ENCODE results near the gene BIVM.

Gene BIVM

DNA sequence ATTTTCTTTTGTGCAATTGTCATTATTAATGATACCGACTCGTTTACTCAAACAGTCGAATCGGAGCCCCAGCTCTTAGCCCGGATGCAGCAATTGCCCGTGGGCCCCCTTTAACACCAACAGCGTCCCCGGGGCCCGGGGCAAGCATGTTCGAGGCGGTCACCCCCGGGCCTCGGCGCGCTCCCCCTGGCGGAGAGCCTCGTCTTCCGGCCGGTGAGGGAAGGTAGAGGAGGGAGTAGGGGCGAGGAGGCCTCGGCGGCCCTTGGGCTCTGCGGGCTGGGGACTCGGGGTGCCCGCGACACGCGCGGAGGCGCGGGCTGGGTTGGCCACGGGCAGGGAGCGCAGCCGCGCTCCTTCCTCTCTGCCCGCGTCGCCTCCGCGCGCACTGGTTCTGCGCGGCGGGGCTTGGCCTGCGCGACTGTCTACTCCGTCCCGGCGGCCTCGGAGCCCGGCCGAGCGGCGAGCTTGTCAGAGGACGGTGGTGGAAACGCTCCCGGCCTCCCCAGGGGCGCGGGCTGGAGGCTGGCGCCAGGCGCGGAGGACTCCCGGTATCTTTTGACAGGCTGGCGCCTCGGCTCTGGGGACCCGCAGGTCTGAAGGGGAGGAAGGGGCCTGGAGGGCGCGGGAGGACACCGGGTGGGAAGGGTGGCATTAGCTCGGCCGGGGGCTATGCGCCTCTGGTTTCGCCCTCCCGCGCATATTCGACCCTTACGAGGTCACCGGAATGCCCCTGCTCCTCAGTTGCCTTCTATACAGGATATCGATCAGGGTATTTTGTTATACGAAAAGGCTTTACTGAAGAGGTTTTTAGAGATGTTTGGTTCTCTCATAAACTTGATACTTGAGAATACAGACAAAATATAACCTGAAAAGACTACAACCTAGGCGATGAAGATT lies 1.5 kb downstream of the BIVM start:
- in situ Hi-C loops (cut with HindIII; ENCODE audit: low pct_unique_long_range_greater_than_20kb, low sequenced_read_pairs), result no loop called here
- no peak for TF ChIP-seq JUND (IDR thresholded peaks at IDR 0.05; ENCODE audit: low read depth)

DNA sequence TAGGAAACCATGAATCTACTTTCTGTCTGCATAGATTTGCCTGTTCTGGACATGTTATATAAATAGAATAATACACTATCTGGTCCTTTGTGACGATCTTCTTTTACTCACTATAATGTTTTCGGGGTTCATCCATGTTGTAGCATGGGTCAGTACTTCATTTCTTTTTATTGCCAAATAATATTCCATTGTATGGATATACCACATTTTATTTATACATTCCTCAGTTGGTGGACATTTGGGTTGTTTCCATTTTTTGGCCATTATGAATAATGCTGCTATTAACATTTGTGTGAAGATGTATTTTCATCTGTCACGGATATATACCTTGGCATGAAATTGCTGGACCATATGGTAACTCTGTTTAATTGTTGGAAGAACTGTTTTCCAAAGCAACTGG lies 6.8 kb downstream of the BIVM start:
- in situ Hi-C loops (cut with HindIII; ENCODE audit: low pct_unique_long_range_greater_than_20kb, low sequenced_read_pairs), result no loop called here
- no peak for TF ChIP-seq JUND (IDR thresholded peaks at IDR 0.05; ENCODE audit: low read depth)
- no peak for DNase-seq (ENCODE audit: low read depth in 1 of 2, low spot score in 1 of 2)

More for the DNA sequence above, 1.5 kb downstream of the BIVM start:
- DNase-seq (ENCODE audit: low read depth in 1 of 2, low spot score in 1 of 2), result peak; percentile 66 to 78

DNA sequence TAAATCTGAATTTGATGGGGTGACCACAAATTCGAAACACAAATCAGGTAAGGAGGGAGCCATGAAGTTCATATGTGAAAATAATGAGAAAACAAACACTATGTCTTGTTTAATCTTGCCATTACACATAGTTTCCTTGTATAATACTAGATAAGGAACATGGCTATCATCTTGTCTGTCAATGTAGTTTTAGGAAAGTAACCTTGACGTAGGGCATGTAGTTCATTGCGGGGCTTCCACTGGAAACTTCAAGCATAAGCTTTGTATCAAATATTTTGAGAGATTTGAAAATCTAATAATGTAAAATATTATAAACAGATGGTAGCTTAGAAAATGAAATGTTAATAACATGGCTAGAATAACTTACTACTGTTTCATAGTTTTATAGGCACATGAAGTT lies 8.8 kb downstream of the BIVM start:
- DNase-seq (ENCODE audit: low read depth in 1 of 2, low spot score in 1 of 2), result no peak
- TF ChIP-seq JUND (IDR thresholded peaks at IDR 0.05; ENCODE audit: low read depth), result no peak
- in situ Hi-C loops (cut with HindIII; ENCODE audit: low pct_unique_long_range_greater_than_20kb, low sequenced_read_pairs), result no loop called here

DNA sequence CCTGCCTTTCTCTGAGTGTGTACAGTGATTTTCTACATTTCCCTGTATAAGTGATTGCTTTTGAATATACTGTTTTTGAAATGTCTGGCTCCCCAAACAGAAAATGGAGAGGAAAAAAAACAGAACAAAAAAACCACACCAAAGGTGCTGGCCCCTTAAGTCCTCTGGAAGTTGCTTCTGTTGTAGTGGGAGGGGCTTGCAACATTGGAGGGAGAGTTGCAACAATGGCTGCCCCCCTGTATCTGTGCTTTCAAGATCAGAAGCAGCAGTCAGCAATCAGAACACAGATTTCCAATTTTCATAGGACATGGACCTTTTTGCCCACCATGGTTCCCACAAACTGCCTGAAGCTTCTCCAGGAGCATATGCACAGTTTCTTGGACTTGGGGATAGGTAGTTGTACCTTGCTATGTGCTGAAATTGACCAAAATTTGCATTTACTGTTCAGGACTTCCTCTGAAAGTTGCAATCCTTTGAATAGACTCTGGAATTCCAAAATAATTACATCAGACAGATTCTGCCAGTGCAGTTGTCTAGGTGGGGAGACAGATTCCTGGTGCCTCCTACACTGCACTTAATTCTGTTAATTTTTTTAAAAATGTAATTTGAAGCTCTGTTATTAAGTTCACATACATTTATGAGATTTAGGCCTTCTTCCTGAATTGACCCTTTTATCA lies 13.8 kb downstream of the BIVM start:
- DNase-seq (ENCODE audit: low read depth in 1 of 2, low spot score in 1 of 2), result no peak
- TF ChIP-seq JUND (IDR thresholded peaks at IDR 0.05; ENCODE audit: low read depth), result no peak
- in situ Hi-C loops (cut with HindIII; ENCODE audit: low pct_unique_long_range_greater_than_20kb, low sequenced_read_pairs), result no loop called here

DNA sequence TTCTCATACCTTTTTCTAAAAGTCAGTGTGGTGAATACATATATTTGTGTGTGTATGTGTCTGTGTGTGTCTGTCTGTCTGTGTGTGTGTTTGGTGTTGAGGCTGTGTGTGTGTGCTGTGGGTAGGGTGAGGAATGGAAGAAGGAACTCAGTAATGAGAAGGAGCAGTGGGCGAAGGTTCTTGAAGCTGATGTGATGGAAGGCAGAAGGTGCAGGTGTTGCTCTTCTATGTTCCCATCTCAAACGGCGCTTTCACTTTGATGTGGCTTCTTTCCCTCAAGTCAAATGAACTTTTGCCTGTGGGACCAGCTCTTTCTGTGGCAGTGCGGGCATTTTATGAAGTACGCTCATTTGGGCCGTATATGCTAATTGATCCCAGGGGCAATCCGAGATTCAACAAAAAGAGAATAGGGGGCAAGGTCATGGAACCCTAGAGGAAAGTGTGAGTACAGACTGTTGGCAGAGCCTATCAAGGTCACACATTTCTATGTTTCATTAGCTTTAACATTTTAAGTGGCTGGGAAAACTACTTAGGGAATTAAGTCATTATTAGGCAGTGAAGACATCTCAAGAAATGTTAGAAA lies 15.2 kb downstream of the BIVM start:
- in situ Hi-C loops (cut with HindIII; ENCODE audit: low pct_unique_long_range_greater_than_20kb, low sequenced_read_pairs), result no loop called here
- no peak for TF ChIP-seq JUND (IDR thresholded peaks at IDR 0.05; ENCODE audit: low read depth)
- DNase-seq (ENCODE audit: low read depth in 1 of 2, low spot score in 1 of 2), result no peak

DNA sequence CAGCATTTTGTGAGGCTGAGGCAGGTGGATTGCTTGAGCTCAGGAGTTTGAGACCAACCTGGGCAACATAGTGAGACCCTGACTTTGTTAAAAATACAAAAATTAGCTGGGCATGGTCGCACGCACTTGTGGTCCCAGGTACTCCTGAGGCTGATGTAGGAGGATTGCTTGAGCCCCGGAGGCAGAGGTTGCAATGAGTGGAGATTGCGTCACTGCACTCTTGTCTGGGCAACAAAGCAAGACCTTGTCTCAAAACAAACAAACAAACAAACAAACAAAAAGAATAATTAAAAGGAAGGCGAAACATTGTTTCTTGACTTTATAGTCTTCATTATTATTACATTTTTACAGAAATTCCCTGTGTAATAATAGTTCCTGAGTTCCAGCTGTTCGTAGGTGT lies 15.9 kb downstream of the BIVM start:
- DNase-seq (ENCODE audit: low read depth in 1 of 2, low spot score in 1 of 2), result no peak
- in situ Hi-C loops (cut with HindIII; ENCODE audit: low pct_unique_long_range_greater_than_20kb, low sequenced_read_pairs), result no loop called here
- no peak for TF ChIP-seq JUND (IDR thresholded peaks at IDR 0.05; ENCODE audit: low read depth)

DNA sequence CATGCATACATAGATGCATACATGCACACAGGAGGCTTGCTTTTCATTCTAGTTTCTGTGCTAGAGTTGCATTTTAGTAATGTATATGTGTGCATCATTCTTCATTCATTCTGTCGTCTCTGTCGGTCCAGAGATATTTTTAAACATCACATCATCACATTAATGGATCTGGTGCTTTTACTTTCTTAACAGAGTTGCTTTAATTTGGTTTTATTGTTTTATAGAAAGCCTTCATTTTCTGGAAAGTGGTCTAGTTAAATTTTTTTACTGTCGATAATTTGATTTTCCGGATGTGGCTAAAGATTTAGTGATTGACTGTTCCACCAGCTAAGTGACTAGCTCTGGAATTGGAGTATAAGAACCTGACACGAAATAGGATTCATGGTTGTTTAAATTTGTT lies 16.9 kb downstream of the BIVM start:
- no peak for DNase-seq (ENCODE audit: low read depth in 1 of 2, low spot score in 1 of 2)
- in situ Hi-C loops (cut with HindIII; ENCODE audit: low pct_unique_long_range_greater_than_20kb, low sequenced_read_pairs), result no loop called here
- no peak for TF ChIP-seq JUND (IDR thresholded peaks at IDR 0.05; ENCODE audit: low read depth)

DNA sequence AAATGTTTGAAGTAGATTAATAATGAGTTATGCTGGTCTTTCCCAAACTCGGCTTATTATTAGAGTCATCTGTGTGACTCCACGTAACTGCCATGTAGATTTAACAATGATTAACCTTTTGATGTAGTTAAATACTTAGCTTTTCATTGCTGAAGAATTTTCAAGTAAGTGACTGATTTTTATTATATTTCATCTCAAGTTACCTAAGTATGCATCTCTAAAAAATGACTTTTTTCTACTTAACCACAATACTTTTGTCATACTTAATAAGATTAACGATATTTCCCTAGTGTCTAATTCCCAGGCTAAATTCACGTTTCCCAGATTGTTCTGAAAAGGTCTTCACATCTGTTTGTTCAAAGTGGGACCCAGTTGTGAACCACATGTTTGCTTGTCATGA lies 17.8 kb downstream of the BIVM start:
- TF ChIP-seq JUND (IDR thresholded peaks at IDR 0.05; ENCODE audit: low read depth), result no peak
- in situ Hi-C loops (cut with HindIII; ENCODE audit: low pct_unique_long_range_greater_than_20kb, low sequenced_read_pairs), result no loop called here
- DNase-seq (ENCODE audit: low read depth in 1 of 2, low spot score in 1 of 2), result no peak

DNA sequence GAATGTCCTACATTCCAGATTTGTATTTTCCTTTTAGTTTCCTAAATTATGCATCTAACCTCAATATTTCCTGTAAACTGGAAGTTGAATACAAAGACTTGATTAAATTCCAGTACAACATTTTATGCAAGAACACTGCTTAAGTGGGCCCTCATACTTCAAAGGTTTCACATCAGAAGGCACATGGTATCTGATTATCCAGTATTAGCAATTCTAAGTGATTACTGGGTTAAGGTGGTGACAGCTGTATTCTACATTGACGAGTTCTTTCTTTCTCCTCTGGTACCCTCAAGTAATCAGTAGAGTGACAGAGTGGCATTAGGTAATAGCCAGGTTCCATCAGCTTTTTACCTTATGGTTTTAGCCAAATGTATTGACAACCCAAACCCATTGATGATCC lies 18.3 kb downstream of the BIVM start:
- in situ Hi-C loops (cut with HindIII; ENCODE audit: low pct_unique_long_range_greater_than_20kb, low sequenced_read_pairs), result no loop called here
- no peak for TF ChIP-seq JUND (IDR thresholded peaks at IDR 0.05; ENCODE audit: low read depth)
- DNase-seq (ENCODE audit: low read depth in 1 of 2, low spot score in 1 of 2), result no peak

DNA sequence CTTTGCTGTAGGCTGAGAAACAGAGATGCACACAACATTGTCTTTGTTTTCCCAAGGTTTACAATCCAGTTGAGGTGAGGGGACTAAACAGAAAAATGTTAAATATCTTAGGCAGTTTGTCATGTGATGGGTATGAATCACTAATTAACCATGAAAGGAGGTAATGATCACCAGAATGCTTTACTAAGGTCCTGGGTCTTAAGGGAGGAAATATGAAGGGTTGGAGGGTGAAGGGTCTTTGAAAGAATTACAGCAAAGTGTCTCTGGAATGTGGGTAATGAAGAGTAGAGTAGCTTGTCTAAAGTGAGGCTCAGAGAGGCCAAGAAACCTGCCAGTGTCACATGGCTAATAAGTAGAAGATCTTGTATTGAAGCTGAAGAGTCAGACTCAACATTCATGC lies 19.0 kb downstream of the BIVM start:
- no peak for DNase-seq (ENCODE audit: low read depth in 1 of 2, low spot score in 1 of 2)
- in situ Hi-C loops (cut with HindIII; ENCODE audit: low pct_unique_long_range_greater_than_20kb, low sequenced_read_pairs), result no loop called here
- TF ChIP-seq JUND (IDR thresholded peaks at IDR 0.05; ENCODE audit: low read depth), result no peak

DNA sequence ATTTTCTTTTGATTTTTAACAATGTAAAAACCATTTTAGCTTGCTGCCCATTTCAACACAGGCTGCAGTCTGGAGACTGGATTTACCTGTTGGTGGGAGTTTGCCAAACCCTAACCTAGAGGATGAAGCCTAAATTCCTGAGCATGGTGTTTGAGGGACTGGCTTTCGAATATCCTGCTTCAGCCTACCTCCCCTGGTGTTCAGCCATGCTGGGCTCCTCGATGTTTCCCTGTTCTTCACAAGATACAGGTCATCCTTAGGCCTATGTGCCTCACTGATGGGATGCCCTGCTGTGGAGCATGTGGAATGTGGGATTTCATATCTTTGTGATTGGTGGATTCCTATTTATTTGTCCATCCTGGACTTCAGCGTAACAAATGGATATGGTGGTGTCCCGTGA lies 26.5 kb downstream of the BIVM start:
- in situ Hi-C loops (cut with HindIII; ENCODE audit: low pct_unique_long_range_greater_than_20kb, low sequenced_read_pairs), result no loop called here
- TF ChIP-seq JUND (IDR thresholded peaks at IDR 0.05; ENCODE audit: low read depth), result no peak

DNA sequence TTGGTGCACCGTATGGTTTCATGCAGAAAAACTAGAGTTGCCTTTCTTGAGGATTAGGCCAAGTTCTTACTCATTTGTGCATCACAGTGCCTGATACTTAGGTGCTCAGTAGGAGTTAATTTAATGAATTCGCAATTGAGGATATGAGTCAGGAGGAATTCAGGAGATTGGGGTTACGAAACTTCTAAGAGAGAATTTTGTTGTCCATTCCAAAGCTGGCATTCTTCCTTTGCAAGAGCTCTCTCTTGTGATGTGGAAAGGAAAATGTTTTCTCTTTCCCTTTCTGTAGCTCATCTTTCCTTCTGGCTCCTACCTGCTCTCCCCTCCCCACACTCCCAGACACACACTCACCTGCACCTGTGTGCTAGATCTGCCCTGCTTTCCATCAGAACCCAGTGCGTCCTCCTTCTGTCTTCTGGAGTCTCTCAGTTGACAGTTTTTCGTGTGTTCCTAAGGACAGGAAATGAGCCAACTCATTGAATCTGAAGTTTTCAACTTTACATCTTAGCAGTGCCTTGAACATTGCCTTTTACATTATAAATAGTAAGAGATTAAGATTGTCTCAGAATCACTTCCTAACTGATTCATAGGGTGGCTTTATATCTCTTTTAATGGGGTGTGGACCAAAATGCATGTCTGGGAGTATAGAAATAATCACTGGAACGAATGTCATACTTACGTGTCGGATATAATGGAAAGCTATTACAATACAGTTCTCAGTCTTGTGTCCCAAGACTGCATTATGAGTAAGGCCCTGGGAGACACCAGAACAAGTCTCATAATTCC lies 27.2 kb downstream of the BIVM start:
- no peak for TF ChIP-seq JUND (IDR thresholded peaks at IDR 0.05; ENCODE audit: low read depth)
- in situ Hi-C loops (cut with HindIII; ENCODE audit: low pct_unique_long_range_greater_than_20kb, low sequenced_read_pairs), result no loop called here
- no peak for DNase-seq (ENCODE audit: low read depth in 1 of 2, low spot score in 1 of 2)

More for the DNA sequence above, 26.5 kb downstream of the BIVM start:
- no peak for DNase-seq (ENCODE audit: low read depth in 1 of 2, low spot score in 1 of 2)

All from T47D (cell line).